Activated CD8-positive, alpha-beta memory T cell treated with anti-CD3 and anti-CD28 coated beads for 4 hours (primary cell): ENCODE measurements around the gene NDFIP2.

Experiments
- DNase-seq, 2 donors: peaks; one replicate each; pipeline ENCODE4 v3.0.0-alpha.2; 2020; ENCODE audit warnings: low read depth in 2 of 2

Gene NDFIP2

GRCh38 chr13:79458436-79458835, 22.5 kb upstream of the NDFIP2 start:
- DNase-seq, result no peak

GRCh38 chr13:79459906-79460305, 21.0 kb upstream of the NDFIP2 start:
- DNase-seq, result no peak

GRCh38 chr13:79462895-79463294, 18.1 kb upstream of the NDFIP2 start:
- no peak for DNase-seq

GRCh38 chr13:79463604-79464003, 17.4 kb upstream of the NDFIP2 start:
- no peak for DNase-seq

GRCh38 chr13:79466872-79467271, 14.1 kb upstream of the NDFIP2 start:
- DNase-seq, result no peak

GRCh38 chr13:79468402-79468801, 12.6 kb upstream of the NDFIP2 start:
- no peak for DNase-seq

- no peak for DNase-seq
Measured at GRCh38 chr13:79468819-79469218, 12.1 kb upstream of the NDFIP2 start.

- no peak for DNase-seq
Measured at GRCh38 chr13:79469608-79470007, 11.3 kb upstream of the NDFIP2 start.

- DNase-seq, result no peak
Measured at GRCh38 chr13:79470666-79471065, 10.3 kb upstream of the NDFIP2 start.

GRCh38 chr13:79475569-79475968, 5.4 kb upstream of the NDFIP2 start:
- DNase-seq, result no peak

GRCh38 chr13:79477968-79478367, 3.0 kb upstream of the NDFIP2 start:
- no peak for DNase-seq

- no peak for DNase-seq
Measured at GRCh38 chr13:79479882-79480281, 1.1 kb upstream of the NDFIP2 start.

GRCh38 chr13:79481685-79482052, 714 bp downstream of the NDFIP2 start:
- peak; percentile 32 to 74 for DNase-seq

GRCh38 chr13:79482281-79482970, 1.5 kb downstream of the NDFIP2 start:
- no peak for DNase-seq

- no peak for DNase-seq
Measured at GRCh38 chr13:79483086-79483706, 2.2 kb downstream of the NDFIP2 start.

- DNase-seq, result no peak
Measured at GRCh38 chr13:79485014-79485811, 4.3 kb downstream of the NDFIP2 start.

GRCh38 chr13:79486433-79487188, 5.7 kb downstream of the NDFIP2 start:
- DNase-seq, result no peak

- DNase-seq, result no peak
Measured at GRCh38 chr13:79490326-79490725, 9.4 kb downstream of the NDFIP2 start.

GRCh38 chr13:79490824-79491223, 9.9 kb downstream of the NDFIP2 start:
- DNase-seq, result no peak

- no peak for DNase-seq
Measured at GRCh38 chr13:79491715-79492114, 10.8 kb downstream of the NDFIP2 start.

GRCh38 chr13:79492313-79492798, 11.4 kb downstream of the NDFIP2 start:
- DNase-seq, result no peak
